Stimulated activated CD4-positive, alpha-beta T cell treated with anti-CD3 and anti-CD28 coated beads, Interleukin-2, amount 100 ng/mL, for 4 hours (primary cell): Measurements from ENCODE around the gene SFXN5.

Experiments used
- DNase-seq: peaks from one replicate; pipeline ENCODE4 v3.0.0-alpha.2; 2020; ENCODE audit warnings: low read depth

Gene SFXN5

DNA sequence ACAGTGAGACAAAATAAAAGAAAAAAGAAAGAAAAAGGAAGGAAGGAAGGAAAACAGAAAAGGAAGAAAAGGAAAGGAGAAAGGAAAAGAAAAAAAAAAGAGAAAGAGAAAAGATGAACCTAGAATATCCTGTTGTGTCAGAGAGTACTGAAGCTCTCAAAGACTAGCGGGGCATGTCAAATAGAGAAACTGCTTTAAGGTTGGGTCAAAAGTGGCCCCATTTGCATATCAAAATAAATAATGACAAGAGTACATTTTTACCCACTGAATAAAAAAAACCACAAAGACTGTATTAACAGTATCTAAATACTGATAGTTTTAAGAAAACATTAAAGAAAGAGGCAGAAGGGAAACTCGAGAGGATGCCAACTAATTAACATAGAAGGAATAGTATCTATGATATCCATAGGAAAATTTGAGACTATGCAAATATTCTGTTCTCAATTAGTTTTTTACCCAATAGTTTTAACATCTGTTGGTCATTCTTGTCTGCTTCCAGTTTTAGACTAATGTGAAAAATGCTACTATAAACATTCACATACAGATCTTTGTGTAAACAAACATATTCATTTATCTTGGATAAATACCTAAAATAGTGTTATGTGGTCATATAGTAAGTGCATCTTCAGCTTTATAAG, 53.2 kb downstream of the SFXN5 start:
- DNase-seq = no peak

- DNase-seq = no peak
Observed at GRCh38 chr2:73013936-73014335, 57.6 kb downstream of the SFXN5 start.

DNA sequence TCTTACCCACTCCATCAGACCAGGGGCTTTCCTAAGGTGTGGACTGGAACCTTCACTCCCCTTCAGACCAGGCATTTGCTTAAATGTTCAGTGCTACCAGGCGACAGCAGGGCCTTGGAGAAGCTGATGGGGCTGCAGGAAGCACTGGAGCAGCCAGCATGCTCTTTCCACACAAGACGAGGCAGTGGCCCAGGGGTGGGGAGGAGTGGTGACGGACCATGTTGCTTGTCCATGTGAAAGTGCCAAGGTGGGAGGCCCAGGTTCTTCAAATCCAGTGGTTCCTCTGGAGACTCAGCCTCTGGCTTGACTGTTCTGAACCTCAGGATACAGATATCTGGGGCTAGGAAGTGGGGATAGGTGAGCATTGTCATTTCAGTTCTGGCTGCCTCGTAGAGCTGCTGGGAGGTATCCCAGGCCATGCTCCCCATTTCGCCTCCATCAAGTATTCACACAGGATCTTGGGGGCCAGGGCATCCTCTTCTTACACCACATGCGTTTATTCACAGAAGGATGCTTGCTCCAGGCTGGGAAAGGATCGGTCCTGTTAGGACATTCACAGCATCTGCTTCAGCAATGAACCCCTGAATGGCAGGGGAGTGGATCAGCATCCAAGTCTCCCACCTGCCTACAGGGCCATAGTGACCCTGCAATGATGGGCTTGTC, 62.2 kb downstream of the SFXN5 start:
- DNase-seq = no peak

DNA sequence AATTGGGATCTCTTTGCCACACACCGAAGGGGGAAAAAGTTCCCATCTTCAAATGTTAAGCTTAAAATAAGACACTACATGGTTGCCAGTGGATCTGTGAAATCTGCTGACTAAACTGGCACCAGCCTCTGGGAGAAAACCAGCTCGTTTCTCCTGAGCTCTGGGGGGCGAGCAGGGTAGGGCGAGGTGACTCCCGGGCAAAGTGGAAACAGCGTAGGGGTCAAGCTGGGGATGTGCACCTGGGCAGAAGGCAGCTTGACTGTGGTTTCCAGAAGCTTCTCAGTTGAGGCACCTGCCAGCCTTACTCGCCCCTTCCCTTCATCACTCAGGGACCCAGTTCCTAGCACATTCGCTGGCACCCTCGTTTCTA, 62.8 kb downstream of the SFXN5 start:
- no peak for DNase-seq

DNA sequence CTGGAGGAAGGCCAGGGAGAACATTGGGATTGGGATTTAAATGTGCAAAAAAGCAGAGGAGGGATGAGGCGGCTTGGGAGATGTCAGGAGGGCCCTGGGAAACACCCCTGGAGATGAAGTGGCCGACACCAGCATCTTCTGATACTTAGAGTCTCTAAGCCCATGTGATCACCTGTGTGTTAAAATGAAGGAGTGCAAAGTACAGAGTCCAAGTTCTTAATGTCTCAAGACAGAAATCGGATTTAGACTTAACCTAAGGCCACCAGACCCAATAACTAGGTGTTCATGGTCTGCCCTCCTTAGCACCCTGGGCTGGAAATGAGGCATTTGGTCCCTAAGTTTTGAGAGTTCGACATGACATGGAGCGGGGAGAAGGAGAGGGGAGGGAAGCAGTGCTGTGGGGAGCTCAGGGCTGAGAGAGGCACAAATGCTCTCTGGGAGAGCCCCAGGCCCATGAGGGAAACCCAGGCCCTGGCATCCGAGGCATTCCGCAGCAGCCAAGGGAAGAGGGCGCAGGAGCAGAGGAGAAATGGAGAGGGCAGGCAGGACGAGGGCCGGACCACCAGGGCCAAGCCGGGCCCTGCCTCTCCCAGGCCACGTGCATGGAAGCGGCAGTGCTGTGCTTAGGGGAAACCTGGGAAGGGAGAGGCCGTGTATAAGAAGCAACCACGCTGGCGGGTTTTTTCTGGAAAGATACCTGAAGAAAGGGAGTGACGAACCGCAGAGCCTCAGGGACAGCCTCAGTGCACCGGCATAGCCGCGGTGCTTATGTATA, 63.3 kb downstream of the SFXN5 start:
- no peak for DNase-seq

- no peak for DNase-seq
Observed at GRCh38 chr2:73006969-73007710, 64.4 kb downstream of the SFXN5 start.

DNA sequence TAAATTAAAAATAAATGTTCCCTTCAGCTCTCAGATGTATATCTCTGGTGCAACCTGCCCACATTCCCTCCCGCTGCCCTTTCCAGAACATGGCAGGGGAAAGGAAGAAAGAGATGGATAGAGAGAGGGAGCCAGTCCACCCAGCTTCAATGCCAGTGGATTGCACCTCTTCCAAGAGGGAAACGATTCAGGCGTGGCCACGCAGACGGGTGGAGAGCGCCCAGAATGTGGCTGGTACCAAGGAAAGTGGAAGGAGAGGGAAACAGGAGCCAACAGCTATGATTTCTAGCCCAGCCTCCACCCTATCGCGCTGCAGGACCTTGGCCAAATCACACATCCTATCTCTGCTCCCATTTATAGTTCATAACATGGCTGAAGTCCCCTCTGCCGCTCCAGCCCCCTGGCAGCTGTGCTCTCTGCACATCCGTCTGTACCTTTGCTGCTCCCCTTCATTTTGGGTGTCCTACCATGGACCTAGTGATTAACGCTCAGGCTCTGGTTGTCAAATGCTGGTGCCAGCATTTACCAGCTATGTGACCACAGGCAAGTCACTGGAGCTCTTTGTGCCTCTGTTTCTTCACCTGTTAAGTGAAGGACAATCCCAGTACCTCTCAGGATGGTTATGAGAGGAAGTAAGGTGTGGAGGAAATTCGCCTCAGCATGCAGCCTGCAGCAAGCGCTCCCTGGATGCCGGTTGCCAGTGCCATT, 66.5 kb downstream of the SFXN5 start:
- no peak for DNase-seq

DNA sequence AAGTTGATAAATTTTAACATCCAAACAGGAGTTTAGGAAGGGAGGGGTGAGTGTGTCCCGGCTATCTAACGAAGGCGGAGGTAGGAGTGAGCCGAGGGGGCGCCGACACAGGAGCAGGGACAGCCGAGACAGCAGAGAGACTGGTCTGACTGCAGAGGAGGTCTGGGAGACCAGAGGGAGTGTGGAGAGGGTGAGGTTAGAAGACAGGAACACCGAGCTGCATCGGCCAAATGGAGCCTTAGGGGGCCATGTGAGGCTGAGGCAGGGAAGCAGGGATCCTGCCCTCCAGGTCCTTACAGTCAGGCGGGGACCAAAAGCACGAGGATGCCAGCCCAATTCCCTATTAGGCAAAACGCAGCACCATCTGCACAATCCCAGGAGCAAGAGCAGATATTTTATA, 67.0 kb downstream of the SFXN5 start:
- DNase-seq = no peak

GRCh38 chr2:73003027-73003426, 68.5 kb downstream of the SFXN5 start:
- no peak for DNase-seq

DNA sequence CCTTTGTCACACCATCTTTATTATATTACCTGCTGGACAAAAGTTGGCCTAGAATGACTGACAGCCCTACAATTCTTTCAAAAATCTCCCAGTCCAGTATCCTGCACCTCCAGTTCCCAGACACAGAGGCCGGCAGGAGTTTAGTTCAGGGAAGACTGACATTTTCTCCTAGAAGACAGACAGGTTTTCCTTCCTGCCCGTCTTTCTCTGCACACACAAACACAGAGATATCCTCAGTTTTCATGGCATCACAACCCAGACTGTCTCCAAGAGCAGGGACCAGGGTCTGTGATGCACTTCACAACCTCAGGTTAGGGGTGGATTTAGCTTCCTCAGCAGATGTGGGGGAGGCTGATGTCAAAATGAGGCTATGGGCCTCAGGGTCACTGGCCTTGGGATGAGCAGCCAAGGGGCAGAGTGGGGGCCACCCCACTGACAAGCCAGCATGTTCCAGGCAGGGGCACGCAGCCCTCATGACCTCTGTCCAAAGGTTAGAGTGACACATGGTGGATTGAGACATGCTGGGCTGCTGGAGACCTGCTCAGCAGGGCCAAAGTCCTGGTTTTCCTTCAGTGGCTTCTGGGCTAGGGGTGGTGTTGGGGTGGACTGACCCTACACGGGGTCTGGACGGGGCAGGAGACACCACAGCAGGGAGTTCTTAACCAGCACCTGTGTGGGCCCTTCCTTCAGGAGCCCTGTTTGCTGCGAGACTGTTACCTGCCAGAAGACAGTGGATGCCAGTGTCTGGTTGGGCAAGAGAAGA, 70.5 kb downstream of the SFXN5 start:
- no peak for DNase-seq

- no peak for DNase-seq
Observed at GRCh38 chr2:72999729-73000725, 71.5 kb downstream of the SFXN5 start.

GRCh38 chr2:72998724-72999123, 72.8 kb downstream of the SFXN5 start:
- no peak for DNase-seq

DNA sequence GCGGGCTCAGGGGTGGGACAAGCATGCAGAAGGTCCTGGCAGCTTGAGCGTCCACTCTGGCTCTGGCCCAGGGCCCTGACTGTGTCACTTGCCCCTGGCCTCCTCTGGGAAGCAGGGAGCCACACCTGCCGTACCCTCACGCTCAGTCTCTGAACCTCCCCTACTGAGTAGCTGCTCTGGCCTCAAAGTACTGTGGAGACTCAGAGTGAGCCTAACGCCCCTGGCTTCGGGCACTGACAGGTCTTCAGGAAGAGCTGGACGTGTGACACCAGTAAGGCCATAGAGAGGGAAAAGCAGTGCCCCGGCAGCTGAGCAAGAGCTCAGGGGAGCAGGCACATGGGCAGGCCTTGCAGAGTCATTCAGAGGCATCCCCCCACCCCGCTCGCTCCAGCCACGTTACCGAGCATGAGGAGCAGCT, 73.3 kb downstream of the SFXN5 start:
- DNase-seq = no peak

GRCh38 chr2:72996117-72996502, 75.4 kb downstream of the SFXN5 start:
- DNase-seq = no peak

DNA sequence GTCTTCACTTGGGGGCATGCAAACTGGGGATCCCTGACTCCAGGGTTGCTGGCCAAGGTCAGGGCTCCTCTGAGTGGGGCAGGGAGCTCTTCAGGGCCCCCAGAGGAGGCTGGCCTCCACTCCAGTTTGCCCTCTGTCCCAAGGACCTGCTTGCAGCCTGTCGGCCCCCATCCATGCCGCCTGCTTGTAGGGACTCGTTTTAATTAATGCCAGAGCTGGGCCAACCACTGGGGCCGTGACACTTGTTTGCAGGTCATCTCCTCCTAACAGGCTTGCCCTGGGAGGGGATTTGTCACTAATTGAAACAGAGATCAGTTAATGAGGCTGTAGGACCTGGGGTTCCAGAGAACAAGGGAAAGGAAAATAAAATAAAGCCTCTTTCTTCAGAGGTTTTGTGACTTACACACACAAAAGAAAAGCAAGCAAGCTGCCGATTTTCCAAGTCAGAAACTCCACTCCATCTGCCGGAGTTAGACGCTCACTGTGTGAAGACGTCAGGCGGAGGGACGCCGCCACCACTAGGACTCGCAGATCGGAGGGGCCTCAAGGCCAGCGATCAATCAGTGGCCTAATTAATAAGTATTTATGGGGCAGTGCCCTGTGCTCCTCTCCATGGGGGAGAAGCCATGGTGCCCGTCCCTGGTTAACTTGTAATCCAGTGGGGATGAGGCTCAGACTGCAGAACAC, 75.9 kb downstream of the SFXN5 start:
- DNase-seq = no peak

GRCh38 chr2:72994991-72995380, 76.5 kb downstream of the SFXN5 start:
- no peak for DNase-seq

- no peak for DNase-seq
Observed at GRCh38 chr2:72994282-72994990, 77.1 kb downstream of the SFXN5 start.

- no peak for DNase-seq
Observed at GRCh38 chr2:72993933-72994280, 77.6 kb downstream of the SFXN5 start.
